IMR-90 (cell line): ENCODE results near the gene DNMT3A. TPM values are rescaled to one million over a fixed set of nuclear protein-coding genes. Genes with fewer than 3 reads are reported as not detected.

Experiments used
- ATAC-seq: fragments of 200-7000 bp; cut with Tn5 transposase; 2 replicates; pipeline ENCODE4 v1.9.1; 2020; ENCODE audit warnings: low read depth, mild to moderate bottlenecking, moderate library complexity
- BruUV-seq: library from RNA; stranded (reverse); fragments of 400-500 nt; replicated peaks from 2 replicates; lab custom pipeline; 2021; lab: Mats Ljungman, UMichigan
- CTCF ChIA-PET: fragments of 300-600 bp; formaldehyde crosslinking; extraction: SDS; loops from one replicate; lab custom pipeline; 2021; ENCODE audit warnings: antibody characterized with exemption; lab: Yijun Ruan, JAX
- POLR2A ChIA-PET: fragments of 300-600 bp; sonication (Branson Sonifier 250); formaldehyde crosslinking; loops from one replicate; lab custom pipeline; 2022; ENCODE audit warnings: antibody characterized with exemption; ENCODE audit not compliant: unreplicated experiment; lab: Charles Lee
- DNase-seq: peaks from one replicate; pipeline ENCODE4 v3.0.0; 2013
- H2AFZ ChIP-seq: replicated peaks from 2 replicates; pipeline ENCODE3; 2013; ENCODE audit warnings: low read length, mild to moderate bottlenecking; ENCODE audit not compliant: poor library complexity
- H2AK5ac ChIP-seq: 2 replicates; pipeline ENCODE4 v1.6.1; 2013; ENCODE audit warnings: low read depth, low read length, inconsistent platforms
- H2AK9ac ChIP-seq: replicated peaks from 2 replicates; pipeline ENCODE3; 2013; ENCODE audit warnings: mild to moderate bottlenecking, low read depth, low read length, moderate library complexity; ENCODE audit not compliant: poor library complexity
- H2BK120ac ChIP-seq: 2 replicates; pipeline ENCODE4 v1.6.1; 2013; ENCODE audit warnings: low read depth, low read length, inconsistent platforms
- H2BK15ac ChIP-seq: 3 replicates; pipeline ENCODE4 v1.6.1; 2013; ENCODE audit warnings: low read depth, low read length, inconsistent platforms
- H2BK20ac ChIP-seq: 2 replicates; pipeline ENCODE4 v1.6.1; 2013; ENCODE audit warnings: low read depth, mild to moderate bottlenecking, inconsistent platforms, low read length, moderate library complexity
- H2BK5ac ChIP-seq: 2 replicates; pipeline ENCODE4 v1.6.1; 2013; ENCODE audit warnings: mild to moderate bottlenecking, low read depth, low read length, inconsistent platforms; ENCODE audit not compliant: poor library complexity, severe bottlenecking
- H3K14ac ChIP-seq: replicated peaks from 2 replicates; pipeline ENCODE4 v1.6.1; 2013; ENCODE audit warnings: low read depth, low read length, inconsistent platforms
- H3K18ac ChIP-seq: 2 replicates; pipeline ENCODE4 v1.6.1; 2013; ENCODE audit warnings: low read depth, low read length, control low read depth
- H3K23ac ChIP-seq: 2 replicates; pipeline ENCODE4 v1.6.1; 2013; ENCODE audit warnings: low read depth, low read length, inconsistent platforms
- H3K27ac ChIP-seq: 2 replicates; pipeline ENCODE4 v1.5.1; 2013; ENCODE audit warnings: mild to moderate bottlenecking, control low read depth, low read length; ENCODE audit not compliant: insufficient read depth
- H3K27me3 ChIP-seq: 2 replicates; pipeline ENCODE4 v1.6.1; 2013; ENCODE audit warnings: low read length; ENCODE audit not compliant: control insufficient read depth, insufficient read depth
- H3K36me3 ChIP-seq: 2 replicates; pipeline ENCODE4 v1.6.1; 2013; ENCODE audit warnings: low read length, mixed read lengths; ENCODE audit not compliant: control insufficient read depth, insufficient read depth
- H3K4ac ChIP-seq: 2 replicates; pipeline ENCODE4 v1.6.1; 2013; ENCODE audit warnings: low read depth, low read length, inconsistent platforms
- H3K4me1 ChIP-seq: 2 replicates; pipeline ENCODE4 v1.6.1; 2013; ENCODE audit warnings: low read length, mixed read lengths; ENCODE audit not compliant: control insufficient read depth, insufficient read depth
- H3K4me2 ChIP-seq: 2 replicates; pipeline ENCODE4 v1.6.1; 2013; ENCODE audit warnings: low read depth, mild to moderate bottlenecking, control low read depth, low read length, moderate library complexity
- H3K4me3 ChIP-seq: 2 replicates; pipeline ENCODE4 v1.5.1; 2013; ENCODE audit warnings: low read depth, mild to moderate bottlenecking, control low read depth, low read length, moderate library complexity; ENCODE audit not compliant: insufficient read depth
- H3K56ac ChIP-seq: 2 replicates; pipeline ENCODE4 v1.6.1; 2013; ENCODE audit warnings: low read length, inconsistent platforms; ENCODE audit not compliant: insufficient read depth; ENCODE audit errors: extremely low read depth
- H3K79me1 ChIP-seq, 2 experiments: 2 replicates each; pipeline ENCODE4 v1.6.1; 2013; ENCODE audit warnings: low read length in 2 of 2, inconsistent platforms in 1 of 2, low read depth in 1 of 2
- H3K9ac ChIP-seq: 2 replicates; pipeline ENCODE4 v1.6.1; 2013; ENCODE audit warnings: low read depth, low read length, control low read depth
- H3K9me1 ChIP-seq: 2 replicates; pipeline ENCODE4 v1.6.1; 2013; ENCODE audit warnings: low read length, inconsistent platforms; ENCODE audit not compliant: insufficient read depth
- H3K9me3 ChIP-seq: 2 replicates; pipeline ENCODE4 v1.6.1; 2013; ENCODE audit warnings: low read length; ENCODE audit not compliant: control insufficient read depth, insufficient read depth
- H4K20me1 ChIP-seq: 2 replicates; pipeline ENCODE4 v1.6.1; 2013; ENCODE audit warnings: low read length, inconsistent platforms; ENCODE audit not compliant: insufficient read depth
- H4K5ac ChIP-seq: 2 replicates; pipeline ENCODE4 v1.6.1; 2013; ENCODE audit warnings: mild to moderate bottlenecking, low read depth, low read length, control low read depth
- H4K8ac ChIP-seq, 2 experiments: 2 replicates each; pipeline ENCODE4 v1.6.1; 2013; ENCODE audit warnings: low read depth in 2 of 2, low read length in 2 of 2, control low read depth in 1 of 2, inconsistent platforms in 1 of 2
- H4K91ac ChIP-seq: 2 replicates; pipeline ENCODE4 v1.6.1; 2013; ENCODE audit warnings: low read depth, low read length, inconsistent platforms; ENCODE audit not compliant: insufficient read depth
- BHLHE40 ChIP-seq: fragments of 150-350 bp; IDR thresholded peaks from 2 replicates; pipeline ENCODE4 v1.6.1; 2016; ENCODE audit warnings: mild to moderate bottlenecking, low read depth, low read length
- CEBPB ChIP-seq: IDR thresholded peaks from 2 replicates; pipeline ENCODE4 v1.6.1; 2012; ENCODE audit warnings: low read depth, low read length, improper control_type of control experiment
- CHD1 ChIP-seq: IDR thresholded peaks from 2 replicates; pipeline ENCODE4 v1.6.1; 2012; ENCODE audit warnings: low read depth, low read length, improper control_type of control experiment
- CTCF ChIP-seq: conservative IDR thresholded peaks from 2 replicates; pipeline ENCODE4 v1.5.1; 2012; ENCODE audit warnings: mild to moderate bottlenecking, low read depth, low read length, improper control_type of control experiment
- ELK1 ChIP-seq: fragments of 150-350 bp; IDR thresholded peaks from 2 replicates; pipeline ENCODE4 v1.6.1; 2016; ENCODE audit warnings: low read depth, mild to moderate bottlenecking, low read length, moderate library complexity, borderline replicate concordance
- FOS ChIP-seq: fragments of 150-350 bp; IDR thresholded peaks from 2 replicates; pipeline ENCODE4 v1.6.1; 2016; ENCODE audit warnings: low read depth, low read length
- MAFK ChIP-seq: IDR thresholded peaks from 2 replicates; pipeline ENCODE4 v1.6.1; 2012; ENCODE audit warnings: low read depth, low read length, improper control_type of control experiment
- MAZ ChIP-seq: IDR thresholded peaks from 2 replicates; pipeline ENCODE4 v1.6.1; 2012; ENCODE audit warnings: low read depth, mild to moderate bottlenecking, low read length, improper control_type of control experiment, moderate library complexity, borderline replicate concordance
- MXI1 ChIP-seq: IDR thresholded peaks from 2 replicates; pipeline ENCODE4 v1.6.1; 2012; ENCODE audit warnings: low read depth, mild to moderate bottlenecking, low read length, moderate library complexity, borderline replicate concordance
- NFE2L2 ChIP-seq: fragments of 150-350 bp; IDR thresholded peaks from 2 replicates; pipeline ENCODE4 v1.6.1; 2016; ENCODE audit warnings: low read depth, mild to moderate bottlenecking, low read length
- POLR2A ChIP-seq: IDR thresholded peaks from 2 replicates; pipeline ENCODE4 v1.6.1; 2012; ENCODE audit warnings: mild to moderate bottlenecking, low read depth, low read length
- RAD21 ChIP-seq: IDR thresholded peaks from 2 replicates; pipeline ENCODE4 v1.6.1; 2012; ENCODE audit warnings: low read length, improper control_type of control experiment
- RCOR1 ChIP-seq: IDR thresholded peaks from 2 replicates; pipeline ENCODE4 v1.6.1; 2012; ENCODE audit warnings: mild to moderate bottlenecking, low read length, improper control_type of control experiment; ENCODE audit not compliant: insufficient replicate concordance
- RFX5 ChIP-seq: IDR thresholded peaks from 2 replicates; pipeline ENCODE4 v1.8.0; 2012; ENCODE audit warnings: low read depth, mild to moderate bottlenecking, low read length, moderate library complexity
- SMC3 ChIP-seq: fragments of 150-350 bp; IDR thresholded peaks from 2 replicates; pipeline ENCODE4 v1.6.1; 2016; ENCODE audit warnings: low read depth, mild to moderate bottlenecking, antibody characterized with exemption, low read length, moderate library complexity
- WGBS, 2 experiments: methylation state at CpG; one replicate each; pipeline versions ENCODE4 v1.1.5 to v1.1.7; 2013; ENCODE audit warnings: missing lambda C conversion rate in 2 of 2; ENCODE audit not compliant: insufficient read length in 1 of 2; ENCODE audit errors: extremely low coverage in 2 of 2; 5-methylcytosine and 5-hydroxymethylcytosine counted together
- dilution Hi-C: fragments of 300-500 bp; cut with HindIII; formaldehyde crosslinking; loops from one replicate; pipeline ENCODE4 v1.14.3; 2018; ENCODE audit warnings: low sequenced_read_pairs; ENCODE audit not compliant: unreplicated experiment
- in situ Hi-C: fragments of 300-500 bp; cut with MboI; formaldehyde crosslinking; loops from 3 replicates; pipeline ENCODE4 v1.14.3; 2019; ENCODE audit warnings: low sequenced_read_pairs, inconsistent platforms, mixed read lengths
- intact Hi-C: fragments of 100-400 bp; cut with micrococcal nuclease; formaldehyde crosslinking; loops from 2 replicates; pipeline ENCODE4 v1.10.0; 2022
- polyA plus RNA-seq, 3 experiments: library from polyadenylated mRNA; depleted of rRNA; stranded (reverse); fragments of >200 nt; gene quantifications; 2 replicates each; pipeline ENCODE4 v1.2.3, GENCODE V29; 2012; ENCODE audit warnings: low replicate concordance in 1 of 3
- total RNA-seq: library from RNA; depleted of rRNA; stranded (reverse); fragments of >200 nt; gene quantifications from 2 replicates; pipeline ENCODE4 v1.2.3, GENCODE V29; 2012
- TF ChIP-seq, protein P1 (sequence below): fragments of 150-350 bp; IDR thresholded peaks from 2 replicates; pipeline ENCODE4 v1.6.1; 2017; ENCODE audit warnings: mild to moderate bottlenecking, antibody characterized with exemption, low read length, low read depth

DNMT3A gene
- total and polyA plus RNA-seq, 2 of the 4 experiments (the other 2 are of a cell fraction): 4.4 to 9.7 TPM

- no peak overlapping the region for H3K18ac ChIP-seq
- H2BK5ac ChIP-seq: no peak overlapping the region
- no peak overlapping the region for H2BK15ac ChIP-seq
- DNase-seq (no peak), ATAC-seq (no peak)
- peaks cover 10% of the 10 kb centered on the region for H3K4me1 ChIP-seq
- no peak overlapping the region for H2AFZ ChIP-seq
- no peak overlapping the region for H3K4ac ChIP-seq
- H2AK5ac ChIP-seq: no peak overlapping the region
- no peaks in the 10 kb centered on the region for H3K9me3 ChIP-seq
- POLR2A ChIA-PET: no interaction called here
- H3K4me3 ChIP-seq: no peak overlapping the region
- H4K91ac ChIP-seq: no peak overlapping the region
- no peak overlapping the region for H4K8ac ChIP-seq
- in situ Hi-C loops: no loop called here
- no peak overlapping the region for H4K5ac ChIP-seq
- no peak overlapping the region for H3K14ac ChIP-seq
- H3K23ac ChIP-seq: no peak overlapping the region
- peaks cover 28% of the 10 kb centered on the region for H3K36me3 ChIP-seq
- no peaks in the 10 kb centered on the region for H3K27me3 ChIP-seq
- CTCF ChIA-PET: no interaction called here
- H3K27ac ChIP-seq: no peak overlapping the region
- H3K56ac ChIP-seq: no peak overlapping the region
- no peak overlapping the region for H2AK9ac ChIP-seq
- H3K9ac ChIP-seq: no peak overlapping the region
- H2BK20ac ChIP-seq: no peak overlapping the region
- H3K4me2 ChIP-seq: no peak overlapping the region
- peaks cover 5% of the 10 kb centered on the region; the same call in 1 of the 2 replicates for H4K20me1 ChIP-seq
- no peak overlapping the region for H2BK120ac ChIP-seq
- peaks cover 10% of the 10 kb centered on the region for H3K9me1 ChIP-seq
- no peaks in the 10 kb centered on the region for H3K79me1 ChIP-seq
- dilution Hi-C loops: no loop called here
- BruUV-seq: no TSS peak
- no peak for TF ChIP-seq CHD1
- TF ChIP-seq ELK1: no peak
- TF ChIP-seq CEBPB: no peak
- TF ChIP-seq MAFK: no peak
- no peak for TF ChIP-seq FOS
- no peak for TF ChIP-seq RAD21
- TF ChIP-seq SMC3: no peak
- no peak for TF ChIP-seq RFX5
- no peak for TF ChIP-seq MXI1
- no peak for TF ChIP-seq POLR2A
- TF ChIP-seq NFE2L2: no peak
- TF ChIP-seq MAZ: no peak
- no peak for TF ChIP-seq BHLHE40
- TF ChIP-seq, protein P1, sequence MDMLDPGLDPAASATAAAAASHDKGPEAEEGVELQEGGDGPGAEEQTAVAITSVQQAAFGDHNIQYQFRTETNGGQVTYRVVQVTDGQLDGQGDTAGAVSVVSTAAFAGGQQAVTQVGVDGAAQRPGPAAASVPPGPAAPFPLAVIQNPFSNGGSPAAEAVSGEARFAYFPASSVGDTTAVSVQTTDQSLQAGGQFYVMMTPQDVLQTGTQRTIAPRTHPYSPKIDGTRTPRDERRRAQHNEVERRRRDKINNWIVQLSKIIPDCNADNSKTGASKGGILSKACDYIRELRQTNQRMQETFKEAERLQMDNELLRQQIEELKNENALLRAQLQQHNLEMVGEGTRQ: no peak
- TF ChIP-seq CTCF: no peak
- TF ChIP-seq RCOR1: no peak
- 80% methylated on average over 4 of the region's 16 CpGs; no CpG with 5 or more reads in 1 of the 2 experiments for WGBS, 2 experiments
- intact Hi-C loops: no loop called here
Measured at GRCh38 chr2:25230198-25230947, 111.4 kb downstream of the DNMT3A start.
